HG02642 (cell line): ENCODE measurements around the gene SLC25A17.
A peak's percentile ranks its signal among the peaks of the same experiment; 100 is the strongest.
"Not testable (repeated sequence)": the region's sequence is repeated elsewhere in the genome, so short reads cannot be mapped to it uniquely, and the experiment has no call there.

ENCODE experiments used
- ATAC-seq: cut with Tn5 transposase; IDR thresholded peaks from one replicate; pipeline ENCODE4 v1.9.1; 2021; ENCODE audit warnings: mild to moderate bottlenecking; ENCODE audit not compliant: unreplicated experiment, poor library complexity

The SLC25A17 gene

DNA sequence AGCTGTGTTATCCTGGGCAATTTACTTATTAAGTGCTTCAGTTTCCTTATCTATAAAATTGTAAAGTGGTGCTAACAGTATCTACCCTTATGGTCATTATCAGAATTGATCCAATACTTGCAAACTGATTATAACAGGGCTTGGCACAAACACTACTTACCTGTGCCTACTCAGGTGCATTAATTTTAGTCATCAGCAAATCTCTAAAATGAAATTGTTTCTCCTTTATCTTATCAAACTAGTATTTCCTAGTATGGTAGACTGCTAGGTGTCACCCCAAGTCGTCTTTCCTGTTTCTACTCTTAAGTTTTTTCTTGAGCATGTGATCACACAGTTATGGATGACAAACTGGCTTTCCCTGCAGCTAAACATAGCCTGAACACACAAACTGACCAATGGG, 4.3 kb upstream of the SLC25A17 start:
- no peak for ATAC-seq

DNA sequence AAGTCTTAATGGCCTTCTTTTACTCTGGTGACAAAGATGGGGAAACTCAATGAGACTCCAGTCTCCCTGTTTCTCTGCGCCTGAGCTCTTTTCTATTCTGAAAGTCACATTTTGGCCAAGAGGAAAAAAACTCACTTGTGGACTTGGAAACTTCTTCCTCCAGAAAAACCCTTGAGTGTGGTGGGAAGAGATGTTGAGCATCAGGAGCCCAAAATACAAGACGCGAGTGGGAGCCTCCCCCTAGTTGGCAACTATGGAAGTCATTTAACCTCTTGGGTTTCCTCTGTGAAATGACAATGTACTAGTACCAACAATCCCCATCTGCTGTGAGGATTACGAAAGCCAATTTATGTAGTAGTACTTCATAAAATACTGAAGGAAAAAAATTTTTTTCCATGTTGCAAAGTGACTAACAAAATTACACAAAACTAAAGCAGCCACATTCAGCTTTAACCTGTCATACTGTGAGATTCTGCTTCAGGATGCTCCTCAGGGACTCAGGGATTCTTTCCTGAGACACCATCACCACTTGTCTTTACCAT, 524 bp upstream of the SLC25A17 start:
- no peak for ATAC-seq

DNA sequence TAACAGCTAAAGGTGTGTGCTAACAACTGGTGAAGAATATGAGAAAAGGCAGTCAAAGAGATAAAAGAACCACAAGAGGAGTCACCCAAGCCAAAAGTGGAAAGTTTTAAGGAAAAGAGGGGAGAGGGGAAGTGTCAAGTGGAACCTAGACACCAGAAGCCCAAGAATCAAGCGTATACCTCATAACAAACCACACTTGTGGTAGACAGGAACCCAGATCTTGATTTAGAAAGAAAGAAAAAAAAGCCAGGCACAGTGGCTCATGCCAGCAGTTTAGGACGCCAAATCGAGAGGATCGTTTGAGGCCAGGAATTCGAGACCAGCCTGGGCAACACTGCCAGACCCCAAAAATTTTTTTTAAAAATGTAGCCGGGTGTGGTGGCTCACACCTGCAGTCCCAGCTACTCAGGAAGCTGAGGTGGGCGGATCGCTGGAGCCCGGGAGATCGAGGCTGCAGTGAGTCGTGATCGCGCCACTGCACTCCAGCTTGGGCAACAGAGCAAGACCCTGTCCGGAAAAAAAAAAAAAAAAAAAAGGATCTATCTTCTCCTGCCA, 877 bp downstream of the SLC25A17 start:
- peak; percentile 4 for ATAC-seq

DNA sequence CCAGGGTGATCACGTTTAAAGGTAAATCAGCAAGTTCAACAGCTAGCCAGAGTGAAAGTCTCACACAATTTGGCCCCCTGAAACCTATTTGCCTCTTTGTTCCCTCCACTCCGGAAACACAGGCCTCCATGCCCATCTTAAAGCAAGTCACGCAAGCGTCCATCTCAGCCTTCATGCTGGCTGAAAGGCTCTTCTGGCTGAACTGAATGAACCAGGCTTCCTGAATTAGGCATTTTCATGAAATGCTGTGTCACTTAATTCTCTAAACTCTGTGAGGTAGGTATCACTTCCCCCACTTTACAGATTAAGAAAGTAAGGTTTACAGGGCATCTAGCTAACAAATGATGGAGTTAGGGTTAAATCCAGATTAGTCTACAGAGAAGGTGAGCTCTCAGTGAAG, 1.4 kb downstream of the SLC25A17 start:
- no peak for ATAC-seq

DNA sequence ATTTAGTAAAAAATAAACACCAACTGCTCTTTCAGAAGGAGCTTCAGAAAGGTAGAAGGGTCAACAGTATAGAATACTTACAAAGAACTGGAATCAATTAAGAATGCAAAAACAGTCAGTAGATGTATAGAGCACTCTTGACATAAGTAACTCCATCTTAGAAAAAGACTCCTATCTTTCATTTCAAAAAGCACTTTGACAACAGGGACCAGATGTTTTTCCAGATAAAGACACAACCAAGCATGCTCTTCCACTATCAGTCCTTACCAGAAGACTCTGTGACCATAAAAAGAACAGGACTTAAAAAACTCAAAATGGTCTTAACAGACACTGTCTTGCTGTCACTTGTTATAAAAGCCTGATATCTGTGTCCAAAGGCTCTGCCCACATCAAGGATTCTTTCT, 5.2 kb downstream of the SLC25A17 start:
- no peak for ATAC-seq

DNA sequence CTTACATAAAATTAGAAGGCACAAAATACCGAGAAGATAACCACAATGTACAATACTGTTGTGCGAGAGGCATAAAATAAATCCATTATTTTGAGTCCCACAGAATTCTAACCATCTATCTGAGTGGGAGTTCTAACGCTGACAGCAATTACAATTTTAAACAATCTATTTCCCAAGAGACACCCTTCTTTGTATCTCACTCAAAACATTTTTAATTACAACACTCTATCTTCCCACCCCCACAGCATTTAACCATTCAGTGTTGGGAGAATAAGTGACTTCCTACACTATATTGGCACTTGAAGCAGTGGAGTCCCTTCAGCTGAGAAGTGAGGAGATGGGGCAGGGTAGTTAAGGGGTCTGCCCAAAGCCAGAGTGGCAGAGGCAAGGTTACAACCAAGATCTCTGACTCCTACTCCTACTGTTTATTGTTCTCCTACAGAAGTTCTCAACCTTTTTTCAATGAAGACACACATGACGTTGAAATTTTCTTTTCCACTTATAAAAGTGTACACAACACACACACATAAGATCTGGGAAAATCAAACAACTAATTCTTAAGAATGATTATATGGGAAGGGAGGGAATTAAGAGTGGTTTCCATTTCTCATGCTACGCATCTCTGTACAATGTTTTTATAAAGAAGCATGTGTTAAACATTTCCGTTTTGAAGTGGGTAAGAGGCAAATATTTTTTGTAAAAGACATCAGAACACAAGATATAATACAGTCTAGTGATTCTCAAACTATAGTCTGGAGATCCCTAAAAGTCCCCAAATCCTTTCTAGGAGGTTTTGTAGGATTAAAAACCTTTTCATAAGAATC, 10.9 kb downstream of the SLC25A17 start:
- no peak for ATAC-seq

DNA sequence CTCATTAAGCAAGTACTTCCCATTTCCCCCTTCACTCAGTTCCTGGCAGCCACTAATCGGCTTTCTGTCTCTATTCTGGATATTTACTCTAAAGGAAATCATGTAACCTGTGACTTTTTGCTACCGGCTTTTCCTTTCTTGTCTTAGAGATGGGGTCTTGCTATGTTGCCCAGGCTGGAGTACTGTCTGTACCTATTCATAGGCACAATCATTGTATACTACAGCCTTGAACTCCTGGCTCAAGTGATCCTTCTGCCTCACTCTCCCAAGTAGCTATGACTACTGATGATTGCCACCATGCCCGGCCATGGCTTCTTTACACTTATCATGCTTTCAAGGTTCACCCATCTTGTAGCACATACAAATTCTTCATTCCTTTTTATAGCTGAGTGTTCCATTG, 12.4 kb downstream of the SLC25A17 start:
- no peak for ATAC-seq

DNA sequence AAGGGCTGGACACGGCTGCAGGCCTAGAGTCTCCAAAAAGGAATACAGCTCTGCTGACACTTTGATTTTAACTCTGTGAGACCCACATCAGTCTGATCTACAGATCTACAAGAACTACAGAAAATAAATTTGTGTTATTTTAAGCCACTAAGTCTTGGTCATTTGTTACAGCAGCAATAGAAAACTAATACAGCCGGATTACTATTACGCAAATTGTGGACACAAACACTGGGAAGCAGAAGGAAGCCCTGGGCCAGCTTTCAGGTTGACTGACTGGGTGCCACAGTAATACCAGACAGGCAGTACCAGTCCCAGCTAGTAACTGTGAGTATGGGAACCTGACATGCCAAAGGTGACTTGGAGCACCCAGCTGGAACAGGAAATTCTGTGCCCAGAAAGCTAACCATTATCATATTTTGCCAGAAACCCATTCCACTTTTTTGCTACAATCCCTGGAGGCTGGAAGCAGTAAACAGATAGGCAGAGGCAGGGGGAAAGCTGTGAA, 13.4 kb downstream of the SLC25A17 start:
- no peak for ATAC-seq

DNA sequence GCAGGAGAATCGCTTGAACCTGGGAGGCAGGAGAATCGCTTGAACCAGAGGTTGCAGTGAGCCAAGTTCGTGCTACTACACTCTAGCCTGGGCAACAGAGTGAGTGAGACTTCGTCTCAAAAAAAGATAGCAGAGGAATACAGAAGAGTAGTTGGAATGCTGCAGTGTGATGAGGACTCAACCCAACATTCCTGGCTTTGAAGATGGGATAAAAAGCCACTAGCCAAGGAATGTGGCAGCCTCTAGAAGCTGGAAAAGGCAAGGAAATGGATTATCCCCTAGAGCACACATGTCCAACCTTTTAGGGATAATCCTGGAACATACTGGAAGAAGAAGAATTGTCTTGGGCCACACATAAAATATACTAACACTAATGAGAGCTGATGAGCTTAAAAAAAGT, 13.9 kb downstream of the SLC25A17 start:
- no peak for ATAC-seq

DNA sequence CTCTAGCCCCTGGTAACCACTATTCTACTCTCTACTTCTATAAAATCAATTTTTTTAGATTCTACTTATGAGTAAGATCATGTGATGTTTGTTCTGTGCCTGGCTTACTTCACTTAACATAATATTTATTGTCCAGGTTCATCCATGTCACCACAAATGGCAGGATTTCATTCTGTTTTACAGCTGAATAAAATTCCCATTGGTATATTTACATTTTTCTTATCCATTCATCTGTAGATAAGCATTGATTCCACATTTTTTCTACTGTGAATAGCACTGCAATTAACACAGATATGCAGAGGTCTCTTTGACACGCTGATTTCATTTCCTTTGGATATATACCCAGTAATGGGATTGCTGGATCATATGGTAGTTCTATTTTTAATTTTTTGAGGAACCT, 15.8 kb downstream of the SLC25A17 start:
- ATAC-seq: no peak

DNA sequence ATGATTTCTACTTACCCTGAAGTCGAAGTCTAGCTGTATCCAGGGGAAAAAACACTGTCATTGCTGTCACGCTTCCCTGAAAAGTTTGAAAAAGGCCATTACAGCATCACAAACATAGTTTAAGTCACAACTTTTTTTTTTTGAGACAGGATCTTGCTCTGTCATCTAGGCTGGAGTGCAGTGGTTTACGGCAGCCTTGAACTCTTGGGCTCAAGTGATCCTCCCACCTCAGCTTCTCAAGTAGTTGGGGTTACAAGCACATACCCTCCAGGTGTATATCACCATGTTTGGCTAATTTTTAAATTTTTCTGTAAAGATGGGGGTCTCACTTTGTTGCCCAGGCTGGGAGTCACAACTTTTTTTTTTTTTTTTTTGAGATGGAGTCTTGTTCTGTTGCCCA, 20.1 kb downstream of the SLC25A17 start:
- no peak for ATAC-seq

DNA sequence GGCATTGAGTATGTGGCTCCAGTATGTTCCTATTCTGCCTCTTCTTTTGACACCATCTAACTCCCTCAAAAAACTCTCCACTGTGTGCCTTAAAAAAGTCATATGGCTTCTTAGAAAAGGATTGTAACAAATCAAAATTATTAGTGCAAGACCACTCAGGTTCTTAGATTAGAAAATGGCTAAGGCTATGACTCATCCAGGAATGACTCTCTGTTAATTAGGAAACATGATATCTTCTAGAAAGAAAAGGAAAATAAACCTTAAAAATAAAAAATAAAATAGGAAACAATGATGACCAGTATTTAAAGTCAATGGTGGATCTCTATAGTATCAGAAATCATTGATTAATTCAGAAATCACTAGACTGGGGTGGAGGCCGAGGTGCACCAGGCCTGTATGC, 21.7 kb downstream of the SLC25A17 start:
- ATAC-seq: no peak

DNA sequence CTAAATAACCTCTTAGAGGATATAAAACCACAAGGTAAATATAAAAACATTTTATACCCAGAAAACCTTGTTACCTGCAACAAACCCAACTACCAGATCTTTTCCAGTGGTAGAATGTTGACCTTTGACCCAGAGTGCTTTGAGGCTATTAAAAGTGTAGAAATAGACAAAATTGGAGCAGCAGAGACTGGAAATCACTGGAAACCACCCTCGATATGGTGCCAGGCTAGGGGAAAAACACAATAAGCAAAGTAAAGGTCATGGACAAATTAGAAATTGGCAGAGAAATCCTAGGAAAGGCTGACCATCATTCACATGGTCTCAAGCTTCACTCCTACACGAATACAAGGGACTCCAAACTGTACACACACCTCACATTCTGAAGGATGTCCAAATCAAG, 26.7 kb downstream of the SLC25A17 start:
- ATAC-seq: no peak

DNA sequence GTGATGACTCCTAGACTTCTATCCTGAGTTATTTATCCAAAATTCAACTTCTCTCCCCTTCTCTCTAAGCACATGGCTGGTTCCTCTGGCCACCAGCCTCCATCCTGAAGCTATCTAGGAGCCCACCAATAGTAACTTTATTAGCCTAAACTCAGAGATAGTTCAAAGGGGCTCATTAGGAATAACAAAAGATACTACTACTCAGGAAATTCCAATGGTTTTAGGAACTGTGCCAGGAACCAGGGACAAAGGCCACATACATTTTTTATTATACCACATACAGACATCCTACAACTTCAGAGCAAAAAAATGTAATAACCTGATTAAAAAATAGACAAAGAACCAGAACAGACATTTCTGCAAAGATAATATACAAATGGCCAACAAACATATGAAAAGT, 27.9 kb downstream of the SLC25A17 start:
- ATAC-seq: no peak

DNA sequence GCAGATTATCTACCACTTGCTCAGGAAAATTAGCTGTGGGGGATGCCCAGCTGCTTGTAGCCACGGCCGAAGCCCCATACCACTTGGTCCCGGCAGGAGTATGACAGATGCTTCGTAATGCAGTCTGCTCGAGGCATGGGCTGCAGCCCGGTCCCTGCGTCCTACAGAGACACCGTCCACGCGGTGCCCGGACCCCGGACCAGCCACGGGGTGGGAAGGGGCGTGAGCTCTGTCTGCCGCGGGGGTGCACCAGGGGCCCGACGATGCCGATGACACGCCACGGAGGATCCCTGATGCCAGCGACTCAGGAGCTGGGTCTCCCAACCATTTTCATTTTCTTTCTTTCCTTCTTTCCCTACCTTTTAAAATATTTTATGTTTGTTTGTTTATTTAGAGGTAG, 30.0 kb downstream of the SLC25A17 start:
- ATAC-seq: no peak

DNA sequence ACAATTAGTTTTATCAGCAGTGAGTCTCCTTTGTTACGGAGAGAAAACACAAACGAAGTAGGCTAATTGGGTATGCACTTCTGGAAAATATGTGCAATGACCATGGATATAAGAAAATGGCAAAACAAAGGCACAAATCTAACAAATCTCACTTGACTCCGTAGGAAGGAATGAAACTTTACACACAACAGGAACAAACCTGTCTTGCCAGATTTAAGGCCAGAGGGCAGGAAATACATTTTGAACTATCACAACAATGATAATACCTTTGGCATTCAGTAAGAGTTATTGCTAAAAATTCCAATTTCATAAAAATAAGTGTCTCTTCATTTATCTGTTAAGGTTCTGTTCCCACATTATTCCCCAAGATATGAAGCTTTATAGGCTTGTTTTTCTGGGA, 36.6 kb downstream of the SLC25A17 start:
- no peak for ATAC-seq

DNA sequence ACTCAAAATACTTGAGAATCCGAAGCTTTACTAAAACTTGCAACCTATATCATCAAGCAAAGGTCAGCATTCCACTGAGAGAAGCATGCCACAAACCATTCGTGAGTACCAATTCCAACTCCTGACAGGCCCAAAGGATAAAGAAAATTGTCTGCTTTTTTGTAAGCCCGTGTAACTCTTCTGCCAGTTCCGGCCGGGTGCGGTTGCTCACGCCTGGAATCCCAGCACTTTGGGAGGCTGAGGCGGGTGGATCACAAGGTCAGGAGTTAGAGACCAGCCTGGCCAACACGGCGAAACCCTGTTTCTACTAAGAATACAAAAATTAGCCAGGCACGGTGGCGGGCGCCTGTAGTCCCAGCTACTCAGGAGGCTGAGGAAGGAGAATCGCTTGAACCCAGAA, 37.4 kb downstream of the SLC25A17 start:
- not testable (repeated sequence) for ATAC-seq

DNA sequence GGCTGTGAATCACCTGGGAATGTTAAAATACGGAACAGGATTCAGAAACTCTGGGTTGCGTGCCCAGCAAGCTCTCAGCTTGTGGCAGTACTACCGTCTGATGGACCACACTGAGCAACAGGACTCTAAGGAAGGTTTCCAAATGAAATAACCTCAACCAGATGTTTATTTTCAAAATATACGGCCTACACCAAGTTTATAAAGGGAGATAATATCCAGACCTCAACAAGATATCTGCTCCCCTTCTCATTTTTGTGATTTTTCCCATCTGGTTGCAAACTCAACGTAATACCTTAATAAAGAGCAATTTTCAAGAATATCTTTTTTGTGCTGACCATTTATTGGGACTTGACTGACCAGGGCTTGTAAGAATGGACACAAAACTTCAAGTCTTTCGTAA, 49.4 kb downstream of the SLC25A17 start:
- ATAC-seq: no peak

DNA sequence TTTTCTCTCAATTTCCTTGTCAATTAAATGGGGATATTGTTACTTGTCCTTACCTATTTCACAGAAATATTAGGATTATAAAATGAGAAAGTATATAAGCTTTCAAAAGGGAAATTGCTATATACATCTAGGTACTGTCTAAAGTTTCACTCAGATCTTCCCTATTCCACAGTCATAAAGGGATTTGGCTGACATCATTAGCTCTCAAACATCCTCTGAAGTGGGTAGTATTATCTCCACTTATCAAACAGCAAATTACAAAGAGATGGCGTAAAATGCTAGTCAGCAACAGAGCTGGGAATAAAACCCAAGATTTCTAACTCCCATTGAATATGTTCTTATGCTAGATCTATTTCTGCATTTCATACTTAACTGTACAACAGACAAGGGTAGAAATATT, 50.9 kb downstream of the SLC25A17 start:
- no peak for ATAC-seq

DNA sequence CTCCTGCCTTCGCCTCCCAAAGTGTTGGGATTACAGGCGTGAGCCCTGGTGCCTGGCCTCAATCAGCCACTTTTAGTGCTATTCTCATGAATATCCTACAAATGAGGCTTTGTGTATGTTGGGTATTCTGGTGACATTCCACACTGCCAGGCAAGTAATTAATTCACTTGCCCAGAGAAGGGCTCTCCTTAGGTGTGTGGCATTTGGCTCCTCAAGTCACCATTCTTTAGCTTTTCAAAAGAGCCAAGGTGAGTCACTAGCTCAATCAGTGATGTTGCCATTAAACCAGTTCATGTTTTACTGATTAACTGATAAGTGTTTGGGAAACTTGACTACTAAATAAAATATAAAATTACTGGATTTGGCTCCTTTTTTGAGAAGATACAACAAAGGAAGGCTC, 52.2 kb downstream of the SLC25A17 start:
- no peak for ATAC-seq

DNA sequence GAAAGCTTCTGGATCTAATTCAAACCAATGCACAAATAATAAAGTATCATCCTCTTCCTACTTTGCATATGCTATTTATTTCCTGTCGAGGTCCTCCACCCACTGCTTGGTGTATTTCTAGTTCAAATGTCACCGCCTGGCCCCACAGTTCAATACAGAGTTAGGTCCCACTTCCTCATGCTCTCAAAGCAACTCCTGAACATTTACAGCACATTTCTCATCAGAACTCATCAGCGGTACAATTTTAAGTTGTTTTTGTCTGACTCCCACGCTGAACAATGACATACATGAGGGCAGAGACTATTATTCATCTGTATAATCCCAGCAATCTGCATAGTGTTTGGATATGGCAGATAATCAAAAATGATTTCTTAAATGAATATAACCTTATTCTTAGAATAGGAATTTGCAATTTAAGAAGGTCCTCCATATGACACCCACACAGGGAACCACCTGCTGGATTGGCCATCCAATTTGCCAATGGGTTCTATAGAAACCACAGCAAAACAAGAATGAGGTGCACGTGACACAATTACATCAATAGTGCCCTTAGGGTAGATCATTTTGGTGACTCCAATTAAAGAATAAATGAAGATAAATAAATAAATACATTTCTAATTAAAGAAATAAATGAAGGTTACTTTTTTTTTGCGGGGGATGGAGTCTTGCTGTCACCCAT, 54.2 kb downstream of the SLC25A17 start:
- ATAC-seq: no peak
